ENCODE measurements around the gene TAOK2.
A peak's percentile ranks its signal among the peaks of the same experiment; 100 is the strongest.

TAOK2 gene

GRCh38 chr16:29963021-29963743 lies 10.5 kb upstream of the TAOK2 start:
- DNase-seq: no peak

GRCh38 chr16:29968205-29968604 lies 5.5 kb upstream of the TAOK2 start:
- no peak for DNase-seq

- DNase-seq: no peak
Observed at GRCh38 chr16:29971304-29971703, 2.4 kb upstream of the TAOK2 start.

- no peak for DNase-seq
Observed at GRCh38 chr16:29972500-29972899, 1.2 kb upstream of the TAOK2 start.

GRCh38 chr16:29972992-29973383 lies 680 bp upstream of the TAOK2 start:
- DNase-seq: no peak

- peak in 1 of 2 experiments; percentile 19 for DNase-seq
Observed at GRCh38 chr16:29974291-29975133, 844 bp downstream of the TAOK2 start.

- DNase-seq: no peak
Observed at GRCh38 chr16:29975134-29975538, 1.5 kb downstream of the TAOK2 start.

- no peak for DNase-seq
Observed at GRCh38 chr16:29975811-29976511, 2.3 kb downstream of the TAOK2 start.

- DNase-seq: no peak
Observed at GRCh38 chr16:29977063-29977825, 3.6 kb downstream of the TAOK2 start.

GRCh38 chr16:29978081-29978480 lies 4.4 kb downstream of the TAOK2 start:
- DNase-seq: no peak

GRCh38 chr16:29978564-29979270 lies 5.0 kb downstream of the TAOK2 start:
- DNase-seq: no peak

GRCh38 chr16:29982560-29983419 lies 9.1 kb downstream of the TAOK2 start:
- no peak for DNase-seq

GRCh38 chr16:29983420-29984136 lies 9.9 kb downstream of the TAOK2 start:
- DNase-seq: no peak

GRCh38 chr16:29984137-29984763 lies 10.6 kb downstream of the TAOK2 start:
- no peak for DNase-seq

GRCh38 chr16:29984764-29985147 lies 11.1 kb downstream of the TAOK2 start:
- no peak for DNase-seq

- no peak for DNase-seq
Observed at GRCh38 chr16:29985271-29985811, 11.7 kb downstream of the TAOK2 start.

GRCh38 chr16:29986231-29986630 lies 12.6 kb downstream of the TAOK2 start:
- DNase-seq: no peak

GRCh38 chr16:29986931-29987330 lies 13.3 kb downstream of the TAOK2 start:
- no peak for DNase-seq

- DNase-seq: no peak
Observed at GRCh38 chr16:29987371-29988085, 13.9 kb downstream of the TAOK2 start.
